Keratinocyte (primary cell): Measurements from ENCODE around the gene INCA1. TPM values are rescaled to one million over a fixed set of nuclear protein-coding genes. Genes with fewer than 3 reads are reported as not detected.
A peak's percentile ranks its signal among the peaks of the same experiment; 100 is the strongest.

Source experiments
- DNase-seq: peaks from one replicate; pipeline ENCODE4 v3.0.0-alpha.2; 2011; ENCODE audit warnings: low read depth, missing footprints, low spot score
- FAIRE-seq: peaks from 2 replicates; lab custom pipeline; 2011; peaks lifted over from hg19 to GRCh38; lab: Jason Lieb, UNC
- H2AFZ ChIP-seq: 2 replicates; pipeline ENCODE4 v1.6.0; 2012; ENCODE audit warnings: low read length, control low read depth, inconsistent platforms; ENCODE audit not compliant: control insufficient read depth
- H3K27ac ChIP-seq: 2 replicates; pipeline ENCODE4 v1.5.1; 2011; ENCODE audit warnings: low read length; ENCODE audit not compliant: control insufficient read depth, insufficient read depth
- H3K27me3 ChIP-seq: 3 replicates; pipeline ENCODE4 v1.6.0; 2011; ENCODE audit warnings: low read length; ENCODE audit not compliant: control insufficient read depth, insufficient read depth; ENCODE audit errors: extremely low read depth
- H3K36me3 ChIP-seq, 2 experiments: 2 replicates in 1 of 2; 3 replicates in 1 of 2; pipeline ENCODE4 v1.5.1; 2011; ENCODE audit warnings: low read length in 2 of 2, mild to moderate bottlenecking in 1 of 2; ENCODE audit not compliant: control insufficient read depth in 2 of 2, insufficient read depth in 2 of 2; ENCODE audit errors: extremely low read depth in 1 of 2
- H3K4me1 ChIP-seq: 3 replicates; pipeline ENCODE4 v1.5.1; 2011; ENCODE audit warnings: low read length; ENCODE audit not compliant: control insufficient read depth, insufficient read depth; ENCODE audit errors: extremely low read depth
- H3K4me2 ChIP-seq: 3 replicates; pipeline ENCODE4 v1.6.0; 2011; ENCODE audit warnings: low read depth, low read length; ENCODE audit not compliant: control insufficient read depth, insufficient read depth; ENCODE audit errors: extremely low read depth
- H3K4me3 ChIP-seq, 3 experiments: fragments of 200-600 bp in 1 of 3; sonication (generic) in 1 of 3; 2 replicates in 2 of 3; 3 replicates in 1 of 3; pipeline ENCODE4 v1.5.1; 2011 to 2016; ENCODE audit warnings: low read length in 3 of 3, mild to moderate bottlenecking in 3 of 3, control low read depth in 2 of 3, inconsistent platforms in 1 of 3, low read depth in 1 of 3, mixed read lengths in 1 of 3, mixed run types in 1 of 3, moderate library complexity in 1 of 3; ENCODE audit not compliant: control insufficient read depth in 2 of 3, insufficient read depth in 2 of 3; ENCODE audit errors: extremely low read depth in 1 of 3
- H3K79me2 ChIP-seq: 2 replicates; pipeline ENCODE4 v1.6.0; 2012; ENCODE audit warnings: low read length; ENCODE audit not compliant: control insufficient read depth, insufficient read depth
- H3K9ac ChIP-seq: 3 replicates; pipeline ENCODE4 v1.6.0; 2011; ENCODE audit warnings: low read length; ENCODE audit not compliant: control insufficient read depth, insufficient read depth; ENCODE audit errors: extremely low read depth
- H3K9me1 ChIP-seq: 3 replicates; pipeline ENCODE4 v1.6.0; 2011; ENCODE audit warnings: low read length; ENCODE audit not compliant: control insufficient read depth, insufficient read depth; ENCODE audit errors: extremely low read depth
- H3K9me3 ChIP-seq: 2 replicates; pipeline ENCODE4 v1.5.1; 2012; ENCODE audit warnings: low read depth, low read length; ENCODE audit not compliant: control insufficient read depth
- H4K20me1 ChIP-seq: 3 replicates; pipeline ENCODE4 v1.6.0; 2011; ENCODE audit warnings: low read length; ENCODE audit not compliant: control insufficient read depth, insufficient read depth; ENCODE audit errors: extremely low read depth
- EZH2 ChIP-seq: IDR thresholded peaks from one replicate; pipeline ENCODE4 v1.6.1; 2012; ENCODE audit warnings: inconsistent platforms, mild to moderate bottlenecking, low read length, moderate library complexity
- dilution Hi-C: fragments of 300-500 bp; cut with MboI; formaldehyde crosslinking; loops from one replicate; pipeline ENCODE4 v1.7.0; 2020; ENCODE audit warnings: low sequenced_read_pairs; ENCODE audit not compliant: extremely low pct_ligation_motif_present
- polyA plus RNA-seq, 5 experiments: library from polyadenylated mRNA; depleted of rRNA in 3 of 5; stranded (reverse) in 3 of 5; stranded (forward) in 1 of 5; unstranded in 1 of 5; fragments of >200 nt; gene quantifications; 1 replicate in 1 of 5; 2 replicates in 3 of 5; 3 replicates in 1 of 5; pipeline versions ENCODE4 v1.2.1 to v1.2.3, GENCODE V29; 2011 to 2012; ENCODE audit warnings: missing spikeins in 2 of 5, low read depth in 1 of 5, low replicate concordance in 1 of 5
- TF ChIP-seq, protein P1 (sequence below), 3 experiments: IDR thresholded peaks in 1 of 3; conservative IDR thresholded peaks in 1 of 3; optimal IDR thresholded peaks in 1 of 3; 2 replicates in 2 of 3; 3 replicates in 1 of 3; pipeline versions ENCODE3 to v1.5.1; 2011; ENCODE audit warnings: low read length in 3 of 3, mild to moderate bottlenecking in 3 of 3, moderate library complexity in 2 of 3, control low read depth in 1 of 3, inconsistent platforms in 1 of 3; ENCODE audit not compliant: insufficient read depth in 2 of 3; ENCODE audit errors: extremely low read depth in 1 of 3

The INCA1 gene
- polyA plus RNA-seq, 1 donor (not counting 4 experiments of a cell fraction or from before 2014, with no cell fraction given) = 0.21 TPM

DNA sequence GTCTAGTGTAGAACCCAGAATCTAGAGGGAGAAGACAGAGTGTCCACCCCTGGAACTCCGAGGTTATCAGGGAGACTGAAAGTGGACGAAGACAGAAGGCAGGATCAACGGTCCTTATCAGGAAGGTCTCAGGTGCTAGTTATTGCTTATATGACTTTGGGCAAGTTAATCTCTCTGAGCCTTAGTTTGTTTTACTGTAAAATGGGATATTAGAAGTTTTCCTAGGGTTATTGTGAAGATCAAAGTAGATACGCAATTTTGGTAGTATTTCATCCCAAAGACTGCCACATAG is 56.1 kb downstream of the INCA1 start:
- H3K4me3 ChIP-seq = peak overlapping the region; percentile 88 to 93 (median 91)
- peaks cover 62% of the 10 kb centered on the region for H3K79me2 ChIP-seq
- dilution Hi-C loops = loop anchor here (10.0 kb wide), 1 partner anchor 64 kb away; no protein-coding TSS in a partner anchor
- no peak for DNase-seq
- H3K27me3 ChIP-seq = no peaks in the 10 kb centered on the region
- peak overlapping the region; percentile 100 for H3K4me2 ChIP-seq
- peaks cover 44% of the 10 kb centered on the region for H3K4me1 ChIP-seq
- no peak for TF ChIP-seq EZH2
- H3K27ac ChIP-seq = peak overlapping the region; percentile 98
- peak overlapping the region; percentile 97 for H3K9ac ChIP-seq
- H3K36me3 ChIP-seq = peaks cover 31 to 32% of the 10 kb centered on the region in 2 experiments
- FAIRE-seq = no peak
- H4K20me1 ChIP-seq = peaks cover 7% of the 10 kb centered on the region
- H3K9me1 ChIP-seq = no peaks in the 10 kb centered on the region
- no peak overlapping the region for H2AFZ ChIP-seq
- no peaks in the 10 kb centered on the region for H3K9me3 ChIP-seq

DNA sequence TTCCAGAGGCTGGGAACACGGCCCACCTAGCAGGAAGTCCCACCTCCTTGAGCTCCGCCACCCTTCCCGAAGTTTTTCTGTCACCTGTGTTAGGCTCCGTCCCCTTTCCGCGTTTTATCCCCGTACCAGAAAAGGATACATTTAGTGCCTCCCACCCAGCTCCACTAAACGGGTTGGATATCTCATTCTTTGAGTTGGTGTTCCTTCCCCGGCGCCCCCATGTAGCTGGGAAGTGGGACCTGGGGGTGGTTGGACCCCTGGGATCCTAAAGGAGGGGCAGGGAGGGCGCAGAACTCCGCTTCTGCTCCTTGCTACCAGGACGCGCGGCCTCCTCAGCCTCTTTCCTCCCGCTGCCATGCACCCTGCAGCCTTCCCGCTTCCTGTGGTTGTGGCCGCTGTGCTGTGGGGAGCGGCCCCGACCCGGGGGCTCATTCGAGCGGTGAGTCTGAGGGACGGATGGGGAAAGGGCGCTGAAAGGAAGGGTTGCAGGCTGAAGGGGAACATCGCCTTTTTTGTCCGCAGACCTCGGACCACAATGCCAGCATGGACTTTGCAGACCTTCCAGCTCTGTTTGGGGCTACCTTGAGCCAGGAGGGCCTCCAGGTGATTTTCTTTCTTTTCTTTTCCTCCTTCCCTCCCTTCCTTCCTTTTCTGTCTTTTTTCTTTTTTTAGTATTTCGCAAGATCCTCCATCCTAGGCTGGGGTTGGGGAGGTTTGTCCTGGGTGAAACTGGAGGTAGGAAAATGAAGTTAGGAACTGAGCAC is 56.6 kb downstream of the INCA1 start:
- Histone ChIP-seq H3K9me3 (no peaks in the 10 kb centered on the region), H3K79me2 (peaks cover 57% of the 10 kb centered on the region), H3K36me3 (peaks cover 28 to 31% of the 10 kb centered on the region in 2 experiments), H3K27me3 (no peaks in the 10 kb centered on the region), H3K4me2 (peak overlapping the region; percentile 100), H3K4me1 (peaks cover 40% of the 10 kb centered on the region), H3K27ac (peak overlapping the region; percentile 98), H3K9me1 (no peaks in the 10 kb centered on the region), H4K20me1 (peaks cover 4% of the 10 kb centered on the region), H3K4me3 (peak overlapping the region; percentile 88 to 93 (median 91)), H3K9ac (peak overlapping the region; percentile 97), H2AFZ (peak overlapping the region; percentile 94)
- dilution Hi-C loops = loop anchor here (10.0 kb wide), 1 partner anchor 64 kb away; no protein-coding TSS in a partner anchor
- DNase-seq (no peak), FAIRE-seq (no peak)
- TF ChIP-seq EZH2 = no peak

DNA sequence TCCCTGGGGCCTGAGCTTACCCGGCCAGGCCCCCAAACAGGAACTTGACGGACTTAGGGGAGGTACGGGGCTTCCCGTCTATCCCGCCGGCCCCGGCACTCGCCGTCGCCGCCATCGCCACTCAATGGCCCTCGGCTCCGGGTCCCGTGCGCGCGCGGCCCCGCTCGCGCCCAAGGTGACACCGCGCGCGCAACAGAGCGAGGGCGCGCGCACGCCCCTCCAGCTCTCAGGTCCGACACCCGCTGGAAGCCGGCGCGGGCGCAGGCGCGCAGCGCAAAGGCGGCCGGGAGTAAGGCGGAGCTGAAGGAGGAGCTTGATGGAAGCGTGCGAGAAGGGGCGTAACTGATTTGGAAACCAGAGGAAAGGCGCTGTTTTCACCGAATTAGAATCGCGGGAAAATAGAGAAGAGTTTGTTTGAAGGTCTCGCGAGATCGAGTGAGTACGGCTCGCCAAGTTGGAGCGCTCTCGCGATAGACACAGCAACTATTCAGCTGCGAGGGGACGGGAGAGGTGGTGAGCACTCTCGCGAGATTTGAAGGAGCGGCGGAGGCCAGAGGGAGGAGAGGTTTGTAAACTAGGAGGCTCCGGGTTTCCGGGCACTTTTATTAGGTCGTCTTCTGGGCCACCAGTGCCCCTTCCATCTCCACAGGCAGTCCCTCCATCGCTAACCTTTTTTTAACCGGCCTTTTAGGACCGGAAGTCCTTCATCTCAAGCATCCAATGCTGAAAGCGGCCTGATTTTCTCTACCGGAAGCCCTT is 57.3 kb downstream of the INCA1 start, which contains the start of the genes RNF167 and SLC25A11:
RNF167 (plus strand) TSS at position 473 of the 759 bp plus-strand sequence. CDS start 642 bp downstream, outside the sequence.
SLC25A11 (minus strand) TSS at position 251 of the 759 bp plus-strand sequence; CDS start at position 115, 136 bp downstream.
- Histone ChIP-seq H3K36me3 (peaks cover 25 to 27% of the 10 kb centered on the region in 2 experiments), H3K27ac (peak within 1 kb of the TSS; percentile 98), H4K20me1 (peaks cover 4% of the 10 kb centered on the region), H3K9me3 (no peaks in the 10 kb centered on the region), H3K9ac (peak within 1 kb of the TSS; percentile 97), H3K79me2 (peaks cover 52% of the 10 kb centered on the region), H3K4me3 (peak within 1 kb of the TSS; percentile 91 to 93 (median 91)), H3K9me1 (no peaks in the 10 kb centered on the region), H2AFZ (peak within 1 kb of the TSS; percentile 94), H3K4me1 (peaks cover 32% of the 10 kb centered on the region), H3K27me3 (no peaks in the 10 kb centered on the region), H3K4me2 (peak within 1 kb of the TSS; percentile 100)
- TF ChIP-seq EZH2 = no peak
- TF ChIP-seq, protein P1, sequence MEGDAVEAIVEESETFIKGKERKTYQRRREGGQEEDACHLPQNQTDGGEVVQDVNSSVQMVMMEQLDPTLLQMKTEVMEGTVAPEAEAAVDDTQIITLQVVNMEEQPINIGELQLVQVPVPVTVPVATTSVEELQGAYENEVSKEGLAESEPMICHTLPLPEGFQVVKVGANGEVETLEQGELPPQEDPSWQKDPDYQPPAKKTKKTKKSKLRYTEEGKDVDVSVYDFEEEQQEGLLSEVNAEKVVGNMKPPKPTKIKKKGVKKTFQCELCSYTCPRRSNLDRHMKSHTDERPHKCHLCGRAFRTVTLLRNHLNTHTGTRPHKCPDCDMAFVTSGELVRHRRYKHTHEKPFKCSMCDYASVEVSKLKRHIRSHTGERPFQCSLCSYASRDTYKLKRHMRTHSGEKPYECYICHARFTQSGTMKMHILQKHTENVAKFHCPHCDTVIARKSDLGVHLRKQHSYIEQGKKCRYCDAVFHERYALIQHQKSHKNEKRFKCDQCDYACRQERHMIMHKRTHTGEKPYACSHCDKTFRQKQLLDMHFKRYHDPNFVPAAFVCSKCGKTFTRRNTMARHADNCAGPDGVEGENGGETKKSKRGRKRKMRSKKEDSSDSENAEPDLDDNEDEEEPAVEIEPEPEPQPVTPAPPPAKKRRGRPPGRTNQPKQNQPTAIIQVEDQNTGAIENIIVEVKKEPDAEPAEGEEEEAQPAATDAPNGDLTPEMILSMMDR (optimal IDR thresholded peaks at IDR 0.05 in 1 of 3, IDR thresholded peaks at IDR 0.05 in 1 of 3, conservative IDR thresholded peaks at IDR 0.05 in 1 of 3; ENCODE audit: extremely low read depth in 1 of 3, insufficient read depth in 2 of 3, low read length in 3 of 3) = no peak
- dilution Hi-C loops = loop anchor here (10.0 kb wide), 1 partner anchor 65 kb away; no protein-coding TSS in a partner anchor
- DNase-seq (peak; percentile 99), FAIRE-seq (peak; percentile 96)
